GM19468 (cell line): ENCODE results near the gene DLG5.

Source experiments
- ATAC-seq: cut with Tn5 transposase; IDR thresholded peaks from one replicate; pipeline ENCODE4 v1.9.1; 2021; ENCODE audit warnings: mild to moderate bottlenecking, moderate library complexity, moderate number of reproducible peaks; ENCODE audit not compliant: unreplicated experiment; ENCODE audit errors: extremely low read depth

Gene DLG5

DNA sequence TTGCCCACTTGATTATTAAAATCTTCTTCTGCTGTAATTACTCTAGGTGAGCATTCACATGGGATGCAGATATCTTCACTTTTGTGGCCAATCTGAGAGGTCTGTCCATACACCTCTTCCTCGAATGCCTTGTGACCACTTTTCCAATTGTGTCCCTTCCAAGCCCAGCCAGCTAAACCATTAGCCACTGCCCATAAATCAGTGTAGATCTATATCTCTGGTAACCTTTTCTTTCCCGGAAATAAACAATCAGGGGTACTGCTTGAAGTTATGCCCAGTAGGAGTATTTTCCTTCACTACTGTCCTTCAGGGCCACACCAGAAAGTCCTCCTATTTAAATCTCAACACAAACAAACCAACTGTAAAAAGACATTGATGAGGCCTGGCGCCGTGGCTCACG is 184.4 kb downstream of the DLG5 start:
- no peak for ATAC-seq

DNA sequence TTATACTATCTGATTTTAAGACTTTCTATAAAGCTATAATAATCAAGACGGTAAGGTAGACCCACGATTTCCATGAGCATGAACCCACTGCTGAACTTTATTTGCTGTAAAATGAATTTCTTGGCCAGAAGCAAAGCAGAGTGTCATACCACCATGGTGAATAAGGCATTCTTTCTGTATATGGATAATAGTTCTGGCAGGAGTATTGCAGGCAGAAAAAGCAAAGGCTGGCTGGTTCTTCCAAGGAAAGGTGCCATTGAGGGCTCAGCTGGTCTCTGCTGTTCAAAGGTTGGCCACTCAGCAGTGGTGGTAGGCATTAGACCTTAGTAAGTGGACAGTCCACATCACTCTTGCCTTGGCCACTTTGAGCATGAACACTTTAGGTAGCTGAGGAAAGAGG is 184.8 kb downstream of the DLG5 start:
- no peak for ATAC-seq
